HG03025 (cell line): ENCODE measurements around the gene PLA2G2D.

Experiments used
- ATAC-seq: cut with Tn5 transposase; IDR thresholded peaks from one replicate; pipeline ENCODE4 v1.9.1; 2021; ENCODE audit warnings: mild to moderate bottlenecking, moderate library complexity; ENCODE audit not compliant: unreplicated experiment, low FRiP score

PLA2G2D gene

GRCh38 chr1:20120796-20121195 lies 1.5 kb upstream of the PLA2G2D start:
- no peak for ATAC-seq

GRCh38 chr1:20117236-20117635 lies 2.1 kb downstream of the PLA2G2D start:
- ATAC-seq, result no peak

GRCh38 chr1:20115916-20116315 lies 3.4 kb downstream of the PLA2G2D start:
- no peak for ATAC-seq

- ATAC-seq, result no peak
Measured at GRCh38 chr1:20115479-20115878, 3.9 kb downstream of the PLA2G2D start.

GRCh38 chr1:20114021-20114648 lies 5.2 kb downstream of the PLA2G2D start:
- ATAC-seq, result no peak

- ATAC-seq, result no peak
Measured at GRCh38 chr1:20112279-20113000, 6.9 kb downstream of the PLA2G2D start.

GRCh38 chr1:20111452-20111851 lies 7.9 kb downstream of the PLA2G2D start:
- ATAC-seq, result no peak

- no peak for ATAC-seq
Measured at GRCh38 chr1:20110679-20111078, 8.7 kb downstream of the PLA2G2D start.

GRCh38 chr1:20109223-20109856 lies 10.0 kb downstream of the PLA2G2D start:
- no peak for ATAC-seq

GRCh38 chr1:20108366-20109123 lies 10.8 kb downstream of the PLA2G2D start:
- ATAC-seq, result no peak

GRCh38 chr1:20107796-20108195 lies 11.5 kb downstream of the PLA2G2D start:
- no peak for ATAC-seq

- no peak for ATAC-seq
Measured at GRCh38 chr1:20107351-20107750, 12.0 kb downstream of the PLA2G2D start.

GRCh38 chr1:20105856-20106255 lies 13.5 kb downstream of the PLA2G2D start:
- ATAC-seq, result no peak

GRCh38 chr1:20102875-20103274 lies 16.5 kb downstream of the PLA2G2D start:
- ATAC-seq, result no peak

- no peak for ATAC-seq
Measured at GRCh38 chr1:20100632-20101355, 18.5 kb downstream of the PLA2G2D start.

GRCh38 chr1:20099533-20099932 lies 19.8 kb downstream of the PLA2G2D start:
- no peak for ATAC-seq

- ATAC-seq, result no peak
Measured at GRCh38 chr1:20096840-20097447, 22.4 kb downstream of the PLA2G2D start.

- ATAC-seq, result no peak
Measured at GRCh38 chr1:20095564-20096434, 23.5 kb downstream of the PLA2G2D start.

GRCh38 chr1:20093940-20094391 lies 25.4 kb downstream of the PLA2G2D start:
- no peak for ATAC-seq
